Osteoblast (primary cell): ENCODE data around the gene COL23A1. TPM values are rescaled to one million over a fixed set of nuclear protein-coding genes. Genes with fewer than 3 reads are reported as not detected.
A peak's percentile ranks its signal among the peaks of the same experiment; 100 is the strongest.

Experiments
- DNase-seq: peaks from one replicate; pipeline ENCODE4 v3.0.0; 2011; ENCODE audit warnings: low spot score, mixed read lengths; ENCODE audit not compliant: insufficient read length; ENCODE audit errors: missing footprints
- H2AFZ ChIP-seq: 2 replicates; pipeline ENCODE4 v1.6.0; 2011; ENCODE audit warnings: mild to moderate bottlenecking, low read length
- H3K27ac ChIP-seq: 2 replicates; pipeline ENCODE4 v1.5.1; 2011; ENCODE audit warnings: mild to moderate bottlenecking, low read depth, low read length, moderate library complexity
- H3K27me3 ChIP-seq: 2 replicates; pipeline ENCODE4 v1.6.0; 2012; ENCODE audit warnings: mild to moderate bottlenecking, control low read depth, inconsistent platforms, low read length, moderate library complexity; ENCODE audit not compliant: insufficient read depth
- H3K36me3 ChIP-seq: 2 replicates; pipeline ENCODE4 v1.5.1; 2011; ENCODE audit warnings: mild to moderate bottlenecking, low read length, control low read depth, moderate library complexity; ENCODE audit not compliant: insufficient read depth
- H3K4me1 ChIP-seq: 2 replicates; pipeline ENCODE4 v1.5.1; 2011; ENCODE audit warnings: mild to moderate bottlenecking, low read length, control low read depth, moderate library complexity; ENCODE audit not compliant: insufficient read depth
- H3K4me2 ChIP-seq: 2 replicates; pipeline ENCODE4 v1.6.0; 2011; ENCODE audit warnings: mild to moderate bottlenecking, low read length; ENCODE audit not compliant: insufficient read depth
- H3K4me3 ChIP-seq: fragments of 200-600 bp; sonication (generic); 3 replicates; pipeline ENCODE4 v1.5.1; 2012; ENCODE audit warnings: mild to moderate bottlenecking, low read length, inconsistent platforms; ENCODE audit not compliant: insufficient read depth
- H3K79me2 ChIP-seq: 2 replicates; pipeline ENCODE4 v1.6.0; 2012; ENCODE audit warnings: mild to moderate bottlenecking, low read length, control low read depth, inconsistent platforms; ENCODE audit not compliant: insufficient read depth
- H3K9me3 ChIP-seq: 2 replicates; pipeline ENCODE4 v1.5.1; 2011; ENCODE audit warnings: low read depth, low read length, control low read depth
- H4K20me1 ChIP-seq: 2 replicates; pipeline ENCODE4 v1.6.0; 2012; ENCODE audit warnings: mild to moderate bottlenecking, low read length, control low read depth; ENCODE audit not compliant: insufficient read depth
- CTCF ChIP-seq: IDR thresholded peaks from 2 replicates; pipeline ENCODE4 v1.5.1; 2011; ENCODE audit warnings: mild to moderate bottlenecking, low read depth, low read length, moderate library complexity; ENCODE audit errors: extremely low read depth
- total RNA-seq: library from RNA; depleted of rRNA; stranded (reverse); fragments of >200 nt; gene quantifications from 2 replicates; pipeline ENCODE4 v1.2.3, GENCODE V29; 2012

The COL23A1 gene
- total RNA-seq, 1 donor, result under 0.01 TPM

GRCh38 chr5:178340187-178340586 is 250.0 kb downstream of the COL23A1 start:
- Histone ChIP-seq H3K27ac (no peak overlapping the region), H3K9me3 (no peaks in the 10 kb centered on the region), H3K4me3 (no peak overlapping the region), H3K36me3 (no peaks in the 10 kb centered on the region), H3K4me1 (no peaks in the 10 kb centered on the region), H3K4me2 (no peak overlapping the region), H3K27me3 (no peaks in the 10 kb centered on the region), H2AFZ (no peak overlapping the region), H4K20me1 (no peaks in the 10 kb centered on the region), H3K79me2 (no peaks in the 10 kb centered on the region)
- TF ChIP-seq CTCF, result no peak
- DNase-seq, result no peak

GRCh38 chr5:178339272-178339671 is 250.9 kb downstream of the COL23A1 start:
- Histone ChIP-seq H4K20me1 (no peaks in the 10 kb centered on the region), H3K36me3 (no peaks in the 10 kb centered on the region), H3K4me2 (no peak overlapping the region), H3K27ac (no peak overlapping the region), H3K4me3 (no peak overlapping the region), H3K79me2 (no peaks in the 10 kb centered on the region), H2AFZ (no peak overlapping the region), H3K9me3 (no peaks in the 10 kb centered on the region), H3K4me1 (no peaks in the 10 kb centered on the region), H3K27me3 (no peaks in the 10 kb centered on the region)
- DNase-seq, result peak; percentile 21
- TF ChIP-seq CTCF, result no peak

GRCh38 chr5:178338750-178339144 is 251.4 kb downstream of the COL23A1 start:
- Histone ChIP-seq H2AFZ (no peak overlapping the region), H4K20me1 (no peaks in the 10 kb centered on the region), H3K36me3 (no peaks in the 10 kb centered on the region), H3K4me2 (no peak overlapping the region), H3K9me3 (no peaks in the 10 kb centered on the region), H3K27ac (no peak overlapping the region), H3K4me3 (no peak overlapping the region), H3K27me3 (no peaks in the 10 kb centered on the region), H3K4me1 (no peaks in the 10 kb centered on the region), H3K79me2 (no peaks in the 10 kb centered on the region)
- TF ChIP-seq CTCF, result no peak
- no peak for DNase-seq

- H3K4me3 ChIP-seq, result no peak overlapping the region
- no peak overlapping the region for H3K4me2 ChIP-seq
- H3K79me2 ChIP-seq, result no peaks in the 10 kb centered on the region
- no peaks in the 10 kb centered on the region for H3K27me3 ChIP-seq
- no peaks in the 10 kb centered on the region for H3K9me3 ChIP-seq
- no peak overlapping the region for H3K27ac ChIP-seq
- no peak overlapping the region for H2AFZ ChIP-seq
- DNase-seq, result no peak
- H4K20me1 ChIP-seq, result no peaks in the 10 kb centered on the region
- no peak for TF ChIP-seq CTCF
- H3K4me1 ChIP-seq, result no peaks in the 10 kb centered on the region
- H3K36me3 ChIP-seq, result no peaks in the 10 kb centered on the region
Observed at GRCh38 chr5:178338126-178338749, 252.0 kb downstream of the COL23A1 start.
